Mesothelial cell of epicardium (in vitro differentiated cells): Measurements from ENCODE around the gene TRRAP. TPM values are rescaled to one million over a fixed set of nuclear protein-coding genes. Genes with fewer than 3 reads are reported as not detected.

Source experiments
- DNase-seq, 2 experiments: peaks; one replicate each; pipeline ENCODE4 v3.0.0; 2021; ENCODE audit warnings: low spot score in 2 of 2; ENCODE audit not compliant: unreplicated experiment in 2 of 2
- H3K27ac Mint-ChIP-seq: 2 replicates; pipeline ENCODE4 v1.8.0; 2021; ENCODE audit warnings: mixed read lengths
- H3K27me3 Mint-ChIP-seq: 2 replicates; pipeline ENCODE4 v1.8.0; 2021; ENCODE audit warnings: low read depth, mixed read lengths
- H3K36me3 Mint-ChIP-seq: 2 replicates; pipeline ENCODE4 v1.8.0; 2021; ENCODE audit warnings: mixed read lengths
- H3K4me1 Mint-ChIP-seq: 2 replicates; pipeline ENCODE4 v1.8.0; 2021; ENCODE audit warnings: mixed read lengths
- H3K4me3 Mint-ChIP-seq: 2 replicates; pipeline ENCODE4 v1.8.0; 2021; ENCODE audit warnings: mild to moderate bottlenecking, moderate library complexity, mixed read lengths
- H3K9me3 Mint-ChIP-seq: 2 replicates; pipeline ENCODE4 v1.8.0; 2021; ENCODE audit warnings: mixed read lengths
- total RNA-seq: library from RNA; stranded (reverse); gene quantifications from 3 replicates; pipeline ENCODE4 v1.2.1, GENCODE V29; 2021
- TF ChIP-seq, protein P1 (sequence below): fragments of 200-600 bp; sonication (generic); IDR thresholded peaks from one replicate; pipeline ENCODE4 v1.5.0; 2021; ENCODE audit warnings: antibody characterized with exemption; ENCODE audit not compliant: unreplicated experiment

Gene TRRAP
- total RNA-seq, 1 donor from 2014 or later, result 82.9 TPM

DNA sequence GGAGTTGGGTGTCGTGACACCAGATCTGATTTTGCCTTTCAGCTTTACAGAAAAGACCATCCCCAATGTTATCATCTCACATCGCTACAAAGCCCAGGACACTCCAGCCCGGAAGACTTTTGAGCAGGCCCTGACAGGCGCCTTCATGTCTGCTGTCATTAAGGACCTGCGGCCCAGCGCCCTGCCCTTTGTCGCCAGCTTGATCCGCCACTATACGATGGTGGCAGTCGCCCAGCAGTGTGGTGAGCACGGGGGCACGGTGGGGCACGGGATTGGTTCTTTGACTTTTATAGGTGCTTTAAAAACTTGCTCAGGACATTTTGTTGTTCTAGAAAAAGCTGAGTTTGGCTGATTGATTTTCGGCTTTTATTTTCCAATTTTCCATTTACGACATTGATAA is 48.8 kb downstream of the TRRAP start:
- no peak for DNase-seq
- H3K9me3 Mint-ChIP-seq, result peaks cover 3% of the 10 kb centered on the region
- TF ChIP-seq, protein P1, sequence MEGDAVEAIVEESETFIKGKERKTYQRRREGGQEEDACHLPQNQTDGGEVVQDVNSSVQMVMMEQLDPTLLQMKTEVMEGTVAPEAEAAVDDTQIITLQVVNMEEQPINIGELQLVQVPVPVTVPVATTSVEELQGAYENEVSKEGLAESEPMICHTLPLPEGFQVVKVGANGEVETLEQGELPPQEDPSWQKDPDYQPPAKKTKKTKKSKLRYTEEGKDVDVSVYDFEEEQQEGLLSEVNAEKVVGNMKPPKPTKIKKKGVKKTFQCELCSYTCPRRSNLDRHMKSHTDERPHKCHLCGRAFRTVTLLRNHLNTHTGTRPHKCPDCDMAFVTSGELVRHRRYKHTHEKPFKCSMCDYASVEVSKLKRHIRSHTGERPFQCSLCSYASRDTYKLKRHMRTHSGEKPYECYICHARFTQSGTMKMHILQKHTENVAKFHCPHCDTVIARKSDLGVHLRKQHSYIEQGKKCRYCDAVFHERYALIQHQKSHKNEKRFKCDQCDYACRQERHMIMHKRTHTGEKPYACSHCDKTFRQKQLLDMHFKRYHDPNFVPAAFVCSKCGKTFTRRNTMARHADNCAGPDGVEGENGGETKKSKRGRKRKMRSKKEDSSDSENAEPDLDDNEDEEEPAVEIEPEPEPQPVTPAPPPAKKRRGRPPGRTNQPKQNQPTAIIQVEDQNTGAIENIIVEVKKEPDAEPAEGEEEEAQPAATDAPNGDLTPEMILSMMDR, result no peak
- H3K27me3 Mint-ChIP-seq, result no peaks in the 10 kb centered on the region
- peaks cover 65% of the 10 kb centered on the region for H3K36me3 Mint-ChIP-seq
- no peak overlapping the region for H3K4me3 Mint-ChIP-seq
- H3K4me1 Mint-ChIP-seq, result no peaks in the 10 kb centered on the region
- H3K27ac Mint-ChIP-seq, result no peak overlapping the region

DNA sequence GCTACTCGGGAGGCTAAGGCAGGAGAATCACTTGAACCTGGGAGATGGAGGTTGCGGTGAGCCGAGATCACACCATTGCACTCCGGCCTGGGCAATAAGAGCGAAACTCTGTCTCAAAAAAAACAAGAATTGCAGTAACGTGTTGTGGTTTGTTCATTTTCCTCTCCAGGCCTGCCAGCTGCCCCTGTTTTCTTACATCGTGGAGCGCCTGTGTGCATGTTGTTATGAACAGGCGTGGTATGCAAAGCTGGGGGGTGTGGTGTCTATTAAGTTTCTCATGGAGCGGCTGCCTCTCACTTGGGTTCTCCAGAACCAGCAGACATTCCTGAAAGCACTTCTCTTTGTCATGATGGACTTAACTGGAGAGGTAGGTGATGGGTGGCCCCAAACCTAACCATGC is 52.1 kb downstream of the TRRAP start:
- no peak overlapping the region for H3K4me3 Mint-ChIP-seq
- peaks cover 62% of the 10 kb centered on the region for H3K36me3 Mint-ChIP-seq
- no peaks in the 10 kb centered on the region for H3K27me3 Mint-ChIP-seq
- H3K9me3 Mint-ChIP-seq, result peaks cover 3% of the 10 kb centered on the region
- DNase-seq, result no peak
- no peak overlapping the region for H3K27ac Mint-ChIP-seq
- TF ChIP-seq, protein P1, result no peak
- no peaks in the 10 kb centered on the region for H3K4me1 Mint-ChIP-seq

DNA sequence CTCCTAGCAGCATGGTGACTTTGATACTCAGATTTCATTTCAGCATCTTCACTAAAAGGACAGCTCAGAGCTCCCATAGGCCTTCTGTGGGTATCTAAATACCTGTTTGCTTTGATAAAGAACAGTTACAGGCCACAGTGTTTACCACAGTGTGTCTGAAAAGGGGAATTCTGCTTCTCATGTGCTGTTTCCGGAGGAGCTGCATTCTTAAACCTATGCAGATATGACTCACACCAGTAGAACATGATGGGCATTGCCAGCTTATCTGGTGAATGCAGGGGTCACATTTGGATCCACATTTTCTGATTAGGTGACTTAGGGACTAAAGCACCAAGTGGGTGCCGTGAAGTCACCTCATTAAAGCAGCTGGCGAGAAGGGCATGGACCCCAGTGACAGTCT is 52.6 kb downstream of the TRRAP start:
- Mint-ChIP-seq H3K36me3 (peaks cover 61% of the 10 kb centered on the region), H3K27me3 (no peaks in the 10 kb centered on the region), H3K4me3 (no peak overlapping the region), H3K27ac (no peak overlapping the region), H3K4me1 (no peaks in the 10 kb centered on the region), H3K9me3 (no peaks in the 10 kb centered on the region)
- TF ChIP-seq, protein P1, result no peak
- DNase-seq, result no peak

DNA sequence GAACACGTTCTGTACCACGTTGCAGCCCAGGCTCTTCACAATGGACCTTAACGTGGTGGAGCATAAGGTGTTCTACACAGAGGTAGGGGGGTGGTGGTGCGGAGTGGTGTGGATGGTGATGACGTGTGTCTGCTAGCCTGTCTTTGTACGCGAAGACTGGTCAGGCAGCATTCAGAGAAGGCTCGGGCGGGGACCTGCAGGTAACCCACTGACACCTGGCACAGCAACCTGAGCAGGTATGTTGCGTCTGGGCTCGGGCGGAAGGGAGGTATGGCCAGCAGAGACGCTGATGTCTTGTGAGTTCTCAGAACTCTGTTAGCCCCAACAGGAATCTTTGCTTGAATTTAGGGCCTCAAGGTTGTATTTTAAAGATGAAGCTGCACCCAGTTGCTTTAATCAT is 55.0 kb downstream of the TRRAP start:
- Mint-ChIP-seq H3K27me3 (no peaks in the 10 kb centered on the region), H3K36me3 (peaks cover 56% of the 10 kb centered on the region), H3K4me1 (no peaks in the 10 kb centered on the region), H3K27ac (no peak overlapping the region), H3K9me3 (no peaks in the 10 kb centered on the region), H3K4me3 (no peak overlapping the region)
- TF ChIP-seq, protein P1, result no peak
- DNase-seq, result no peak

DNA sequence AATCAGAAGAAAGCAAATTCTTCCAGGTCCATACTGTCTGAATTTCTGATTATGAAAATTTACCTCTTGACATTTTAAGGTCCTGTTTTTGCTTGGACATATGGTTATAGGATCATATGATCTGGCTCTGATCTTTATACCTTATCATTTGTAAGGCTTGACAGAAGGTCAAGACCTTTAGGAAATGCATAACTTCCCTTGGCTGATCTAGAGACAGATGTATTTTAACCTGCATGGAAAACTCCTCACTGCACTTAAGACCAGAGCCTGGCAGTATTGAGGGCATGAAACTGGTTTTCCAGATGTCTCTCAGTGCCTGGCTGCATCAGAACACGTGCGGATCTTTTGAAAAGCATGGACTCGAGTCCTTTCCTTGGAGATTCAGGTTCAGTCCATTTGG is 55.9 kb downstream of the TRRAP start:
- peaks cover 56% of the 10 kb centered on the region for H3K36me3 Mint-ChIP-seq

DNA sequence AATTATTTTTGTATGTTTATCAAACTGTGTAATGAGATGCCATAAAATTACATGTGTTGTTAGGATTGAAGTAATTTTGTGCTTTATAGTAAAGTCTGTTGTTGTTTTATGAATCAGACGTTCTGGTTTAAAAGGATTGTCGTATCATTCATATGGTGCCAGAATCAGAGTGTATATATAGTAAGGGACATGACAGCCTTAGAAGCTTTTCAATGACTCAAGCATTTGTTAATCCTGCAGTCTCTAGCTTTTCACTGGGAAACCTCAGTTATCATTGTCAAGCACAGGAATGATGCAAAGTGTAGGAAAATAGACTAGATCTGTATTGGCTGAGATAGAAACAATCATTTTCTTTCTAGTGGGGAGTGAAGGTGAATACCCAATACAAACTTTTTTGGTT is 57.5 kb downstream of the TRRAP start:
- Mint-ChIP-seq H3K4me3 (no peak overlapping the region), H3K9me3 (no peaks in the 10 kb centered on the region), H3K27me3 (no peaks in the 10 kb centered on the region), H3K4me1 (no peaks in the 10 kb centered on the region), H3K27ac (no peak overlapping the region), H3K36me3 (peaks cover 54% of the 10 kb centered on the region)
- TF ChIP-seq, protein P1, result no peak
- no peak for DNase-seq

More for the DNA sequence above, 55.9 kb downstream of the TRRAP start:
- Mint-ChIP-seq H3K4me1 (no peaks in the 10 kb centered on the region), H3K27me3 (no peaks in the 10 kb centered on the region), H3K27ac (no peak overlapping the region), H3K9me3 (no peaks in the 10 kb centered on the region), H3K4me3 (no peak overlapping the region)
- no peak for DNase-seq
- TF ChIP-seq, protein P1, result no peak
